A549 (cell line): Measurements from ENCODE around the gene ALDH6A1. TPM values are rescaled to one million over a fixed set of nuclear protein-coding genes. Genes with fewer than 3 reads are reported as not detected.
A peak's percentile ranks its signal among the peaks of the same experiment; 100 is the strongest.

Source experiments
- ATAC-seq, 2 experiments: fragments of 200-7000 bp in 1 of 2; fragments of >200 bp in 1 of 2; cut with Nextera tagmentation in 1 of 2; cut with Tn5 transposase in 1 of 2; 3 replicates each; pipeline versions ENCODE4 v1.8.0 to v1.9.1; 2018 to 2020; ENCODE audit warnings: mild to moderate bottlenecking in 1 of 2, moderate library complexity in 1 of 2
- CTCF ChIA-PET: fragments of 300-600 bp; sonication (Branson Sonifier 250); formaldehyde crosslinking; extraction: SDS; loops from one replicate; lab custom pipeline; 2021; ENCODE audit warnings: antibody characterized with exemption, inconsistent platforms; lab: Yijun Ruan, JAX
- POLR2A ChIA-PET: fragments of 350-600 bp; formaldehyde crosslinking; extraction: SDS; loops from one replicate; lab custom pipeline; 2021; ENCODE audit warnings: antibody characterized with exemption, inconsistent platforms; lab: Yijun Ruan, JAX
- DNase-seq, 2 experiments: peaks; one replicate each; pipeline versions ENCODE4 v3.0.0 to v3.0.0-alpha.2; 2011 to 2016; ENCODE audit warnings: low read depth in 1 of 2, low spot score in 1 of 2
- FAIRE-seq: peaks from 2 replicates; lab custom pipeline; 2011; peaks lifted over from hg19 to GRCh38; lab: Jason Lieb, UNC
- H3K27ac ChIP-seq, 2 experiments: fragments of >200 bp; sonication (Bioruptor Twin); formaldehyde crosslinking; 3 replicates each; pipeline ENCODE4 v1.5.1; 2016 to 2017
- H3K4me1 ChIP-seq: fragments of >200 bp; sonication (Bioruptor Twin); formaldehyde crosslinking; 3 replicates; pipeline ENCODE4 v1.6.1; 2016
- H3K4me2 ChIP-seq: fragments of >200 bp; sonication (Bioruptor Twin); formaldehyde crosslinking; 3 replicates; pipeline ENCODE4 v1.6.1; 2016
- H3K4me3 ChIP-seq: fragments of >200 bp; sonication (Bioruptor Twin); formaldehyde crosslinking; 3 replicates; pipeline ENCODE4 v1.5.1; 2016
- H3K9me3 ChIP-seq: fragments of >200 bp; sonication (Bioruptor Twin); formaldehyde crosslinking; 3 replicates; pipeline ENCODE4 v1.6.1; 2016
- ATOH8 ChIP-seq: fragments of 250-450 bp; sonication (Bioruptor Pico); IDR thresholded peaks from 2 replicates; pipeline ENCODE4 v1.5.0; 2020; ENCODE audit warnings: low read depth, mild to moderate bottlenecking, moderate library complexity
- E2F6 ChIP-seq: IDR thresholded peaks from 2 replicates; pipeline ENCODE4 v1.6.1; 2012; ENCODE audit warnings: low read depth, borderline replicate concordance
- EP300 ChIP-seq, 2 experiments: fragments of >200 bp; sonication (Bioruptor Twin); formaldehyde crosslinking; IDR thresholded peaks; 2 replicates in 1 of 2; 3 replicates in 1 of 2; pipeline ENCODE4 v1.6.1; 2016 to 2017
- FOSL2 ChIP-seq, 2 experiments: fragments of 450-650 bp in 1 of 2; fragments of >200 bp in 1 of 2; sonication (Bioruptor Twin) in 1 of 2; formaldehyde crosslinking; IDR thresholded peaks; 2 replicates each; pipeline versions ENCODE4 v1.5.0 to v1.6.1; 2016 to 2020; ENCODE audit warnings: mild to moderate bottlenecking in 1 of 2, moderate library complexity in 1 of 2
- HMGXB4 ChIP-seq: fragments of 250-450 bp; sonication (Bioruptor Pico); IDR thresholded peaks from 2 replicates; pipeline ENCODE4 v1.5.0; 2021; ENCODE audit warnings: mild to moderate bottlenecking, moderate library complexity, borderline replicate concordance
- HOXB5 ChIP-seq: fragments of 250-450 bp; sonication (Bioruptor Pico); IDR thresholded peaks from 2 replicates; pipeline ENCODE4 v1.5.0; 2020; ENCODE audit warnings: mild to moderate bottlenecking, moderate library complexity
- MAX ChIP-seq: IDR thresholded peaks from 2 replicates; pipeline ENCODE4 v1.6.1; 2012
- MAZ ChIP-seq: fragments of 150-350 bp; IDR thresholded peaks from 2 replicates; pipeline ENCODE4 v1.6.1; 2014; ENCODE audit warnings: antibody characterized with exemption, low read depth, low read length, borderline replicate concordance
- RAD21 ChIP-seq, 2 experiments: fragments of >200 bp in 1 of 2; sonication (Bioruptor Twin) in 1 of 2; formaldehyde crosslinking in 1 of 2; IDR thresholded peaks in 1 of 2; conservative IDR thresholded peaks in 1 of 2; 2 replicates in 1 of 2; 3 replicates in 1 of 2; pipeline ENCODE4 v1.6.1; 2012 to 2018; ENCODE audit warnings: inconsistent platforms in 1 of 2
- RFX5 ChIP-seq: fragments of 450-650 bp; IDR thresholded peaks from 2 replicates; pipeline ENCODE4 v1.7.1; 2014; ENCODE audit warnings: antibody characterized with exemption, mild to moderate bottlenecking, moderate library complexity
- TP53 ChIP-seq: fragments of 250-450 bp; sonication (Bioruptor Pico); IDR thresholded peaks from 2 replicates; pipeline ENCODE4 v1.5.0; 2021; ENCODE audit warnings: mild to moderate bottlenecking, moderate library complexity
- USF2 ChIP-seq: fragments of 450-650 bp; IDR thresholded peaks from 2 replicates; pipeline ENCODE4 v1.6.1; 2014; ENCODE audit warnings: antibody characterized with exemption
- ZC3H11A ChIP-seq: fragments of 450-650 bp; IDR thresholded peaks from 2 replicates; pipeline ENCODE4 v1.6.1; 2014; ENCODE audit warnings: antibody characterized with exemption, mild to moderate bottlenecking
- WGBS: methylation state at CpG from one replicate; pipeline ENCODE4 v1.1.6; 2017; ENCODE audit errors: missing lambda C conversion rate; 5-methylcytosine and 5-hydroxymethylcytosine counted together
- polyA plus RNA-seq, 4 experiments: library from polyadenylated mRNA; depleted of rRNA in 3 of 4; stranded (reverse); fragments of >200 nt; fragmentation: RNase III in 1 of 4; extraction: RNeasy Plus Mini Kit Qiagen cat#74134 plus additional on column Dnase treatment in 1 of 4; gene quantifications; 2 replicates in 3 of 4; 3 replicates in 1 of 4; pipeline ENCODE4 v1.2.3, GENCODE V29; 2011 to 2017

The ALDH6A1 gene
- polyA plus RNA-seq, 2 of the 4 experiments (the other 2 are of a cell fraction) = 2.4 to 8.1 TPM

GRCh38 chr14:74029136-74029535, 55.1 kb downstream of the ALDH6A1 start:
- Histone ChIP-seq H3K4me3 (no peak overlapping the region), H3K9me3 (no peaks in the 10 kb centered on the region), H3K27ac (no peak overlapping the region), H3K4me2 (no peak overlapping the region), H3K4me1 (no peaks in the 10 kb centered on the region)
- DNase-seq (no peak), FAIRE-seq (peak; percentile 61), ATAC-seq (no peak)
- no peak for TF ChIP-seq EP300 (IDR thresholded peaks at IDR 0.05)
- no peak for TF ChIP-seq FOSL2 (IDR thresholded peaks at IDR 0.05)
- TF ChIP-seq FOSL2 (CRISPR knock-in tag; IDR thresholded peaks at IDR 0.05) = no peak
- TF ChIP-seq RFX5 = no peak
- no peak for TF ChIP-seq HOXB5
- TF ChIP-seq USF2 = no peak
- no peak for TF ChIP-seq HMGXB4 (CRISPR knock-in tag)
- no peak for TF ChIP-seq ZC3H11A
- TF ChIP-seq MAZ = no peak
- no peak for TF ChIP-seq RAD21 (conservative IDR thresholded peaks at IDR 0.05 in 1 of 2, IDR thresholded peaks at IDR 0.05 in 1 of 2)
- no peak for TF ChIP-seq TP53 (CRISPR knock-in tag)
- no peak for TF ChIP-seq E2F6
- CTCF ChIA-PET = no interaction called here
- 89% methylated on average over 3 of the region's 3 CpGs for WGBS
- POLR2A ChIA-PET = interaction anchor here (1.0 kb wide), 1 partner anchor 10 kb away, joined by 7 read pairs; the partner anchor contains the start of genes BBOF1 and ENTPD5

- no peak for ATAC-seq
- POLR2A ChIA-PET = no interaction called here
- no peaks in the 10 kb centered on the region for H3K9me3 ChIP-seq
- peaks cover 7% of the 10 kb centered on the region for H3K4me1 ChIP-seq
- 97% methylated on average over 4 of the region's 4 CpGs for WGBS
- no peak overlapping the region for H3K4me2 ChIP-seq
- FAIRE-seq = no peak
- no peak for TF ChIP-seq ATOH8 (CRISPR knock-in tag)
- TF ChIP-seq EP300 (IDR thresholded peaks at IDR 0.05) = no peak
- no peak for TF ChIP-seq MAX
- no peak for TF ChIP-seq HMGXB4 (CRISPR knock-in tag)
- no peak for TF ChIP-seq E2F6
- TF ChIP-seq, all 56 proteins: peak for 0
- CTCF ChIA-PET = no interaction called here
- no peak overlapping the region for H3K4me3 ChIP-seq
- H3K27ac ChIP-seq = no peak overlapping the region
- DNase-seq = no peak
Measured at GRCh38 chr14:74022346-74022745, 61.9 kb downstream of the ALDH6A1 start.
